PC-3 (cell line): ENCODE results near the gene RNF41. TPM values are rescaled to one million over a fixed set of nuclear protein-coding genes. Genes with fewer than 3 reads are reported as not detected.

ENCODE experiments used
- ATAC-seq: fragments of 200-7000 bp; cut with Tn5 transposase; 2 replicates; pipeline ENCODE4 v1.9.1; 2020; ENCODE audit warnings: mild to moderate bottlenecking, moderate library complexity
- BruUV-seq: library from RNA; stranded (reverse); fragments of 400-500 nt; replicated peaks from 2 replicates; lab custom pipeline; 2021; lab: Mats Ljungman, UMichigan
- CTCF ChIA-PET: fragments of 300-600 bp; sonication (Branson Sonifier 250); formaldehyde crosslinking; loops from one replicate; lab custom pipeline; 2022; ENCODE audit warnings: antibody characterized with exemption; lab: Charles Lee
- POLR2A ChIA-PET: fragments of 300-600 bp; sonication (Branson Sonifier 250); formaldehyde crosslinking; loops from one replicate; lab custom pipeline; 2022; ENCODE audit warnings: antibody characterized with exemption; ENCODE audit not compliant: unreplicated experiment; lab: Charles Lee
- DNase-seq: peaks from one replicate; pipeline ENCODE4 v3.0.0-alpha.2; 2015
- H2AFZ ChIP-seq: fragments of 300-600 bp; sonication (generic); 2 replicates; pipeline ENCODE4 v1.6.0; 2016; ENCODE audit warnings: antibody characterized with exemption, low read length
- H3F3A ChIP-seq: fragments of 300-600 bp; sonication (generic); one replicate; pipeline ENCODE4 v1.6.0; 2017; ENCODE audit warnings: antibody characterized with exemption, low read length, control low read depth, mild to moderate bottlenecking; ENCODE audit not compliant: unreplicated experiment
- H3K27ac ChIP-seq: fragments of 300-600 bp; sonication (generic); 2 replicates; pipeline ENCODE4 v1.5.1; 2016; ENCODE audit warnings: mild to moderate bottlenecking, low read length
- H3K27me3 ChIP-seq: fragments of 300-600 bp; sonication (generic); 2 replicates; pipeline ENCODE4 v1.6.1; 2016; ENCODE audit warnings: low read length, mixed read lengths
- H3K36me3 ChIP-seq: fragments of 300-600 bp; sonication (generic); 2 replicates; pipeline ENCODE4 v1.6.1; 2016; ENCODE audit warnings: low read depth, mixed run types, low read length, mixed read lengths
- H3K4me1 ChIP-seq: fragments of 300-600 bp; sonication (generic); 2 replicates; pipeline ENCODE4 v1.5.1; 2016; ENCODE audit warnings: low read length; ENCODE audit not compliant: insufficient read depth
- H3K4me2 ChIP-seq: fragments of 300-600 bp; sonication (generic); 2 replicates; pipeline ENCODE4 v1.6.0; 2016; ENCODE audit warnings: low read length
- H3K4me3 ChIP-seq: fragments of 300-600 bp; sonication (generic); 2 replicates; pipeline ENCODE4 v1.5.1; 2016; ENCODE audit warnings: mild to moderate bottlenecking, low read length, mixed read lengths
- H3K79me2 ChIP-seq: fragments of 300-600 bp; sonication (generic); 2 replicates; pipeline ENCODE4 v1.6.1; 2017; ENCODE audit warnings: low read length, mixed read lengths
- H3K9ac ChIP-seq: fragments of 300-600 bp; sonication (generic); 2 replicates; pipeline ENCODE4 v1.6.0; 2016; ENCODE audit warnings: mild to moderate bottlenecking, low read length
- H3K9me2 ChIP-seq: fragments of 300-600 bp; sonication (generic); replicated peaks from 2 replicates; pipeline ENCODE4 v1.6.1; 2016; ENCODE audit warnings: mixed run types, low read length, mixed read lengths
- H3K9me3 ChIP-seq: fragments of 300-600 bp; sonication (generic); 2 replicates; pipeline ENCODE4 v1.6.1; 2016; ENCODE audit warnings: low read length, mixed read lengths
- H4K20me1 ChIP-seq: fragments of 300-600 bp; sonication (generic); 2 replicates; pipeline ENCODE4 v1.6.1; 2016; ENCODE audit warnings: low read length, mixed read lengths
- CTCF ChIP-seq: fragments of 300-600 bp; sonication (generic); conservative IDR thresholded peaks from 2 replicates; pipeline ENCODE4 v1.5.1; 2017; ENCODE audit warnings: antibody characterized with exemption, low read depth, mild to moderate bottlenecking, low read length
- EZH2 ChIP-seq: fragments of 300-600 bp; sonication (generic); IDR thresholded peaks from one replicate; pipeline ENCODE4 v1.6.1; 2017; ENCODE audit warnings: antibody characterized with exemption, mild to moderate bottlenecking, low read length; ENCODE audit not compliant: unreplicated experiment
- EZH2phosphoT487 ChIP-seq: fragments of 300-600 bp; sonication (generic); IDR thresholded peaks from 2 replicates; pipeline ENCODE4 v1.6.1; 2018; ENCODE audit warnings: mild to moderate bottlenecking, antibody characterized with exemption, low read length, borderline replicate concordance
- intact Hi-C: fragments of 100-400 bp; cut with micrococcal nuclease; formaldehyde crosslinking; loops from 2 replicates; pipeline ENCODE4 v1.9.0; 2023
- total RNA-seq: library from RNA; depleted of rRNA; stranded (reverse); fragments of >200 nt; gene quantifications from 2 replicates; pipeline ENCODE4 v1.2.3, GENCODE V29; 2014

RNF41 gene
- total RNA-seq, 1 experiment from 2014 or later, result 52.1 TPM

GRCh38 chr12:56189099-56189917 is 32.4 kb downstream of the RNF41 start, which contains the start of gene SMARCC2:
SMARCC2 (minus strand) TSS chr12:56189483; CDS start chr12:56189461, 22 bp downstream.
- BruUV-seq, result no TSS peak
- Histone ChIP-seq H3K9me3 (no peaks in the 10 kb centered on the region), H3K4me2 (peak within 1 kb of the TSS; percentile 97), H3F3A (no peaks in the 10 kb centered on the region), H3K9ac (peak within 1 kb of the TSS; percentile 75), H3K9me2 (no peaks in the 10 kb centered on the region), H3K36me3 (peaks cover 10% of the 10 kb centered on the region), H3K4me1 (peaks cover 21% of the 10 kb centered on the region), H3K27me3 (no peaks in the 10 kb centered on the region), H3K27ac (peak within 1 kb of the TSS; percentile 41), H4K20me1 (no peaks in the 10 kb centered on the region), H2AFZ (peak within 1 kb of the TSS; percentile 98), H3K4me3 (peak within 1 kb of the TSS; percentile 94), H3K79me2 (peaks cover 30% of the 10 kb centered on the region)
- DNase-seq (peak; percentile 93), ATAC-seq (peak; percentile 86)
- POLR2A ChIA-PET, result interaction anchor here (0.7 to 1.0 kb wide), 4 partner anchors 16 to 71 kb away, joined by 3 to 7 read pairs (median 4); partner anchors contain the start of gene ZC3H10
- intact Hi-C loops, result loop anchor here (1.0 to 2.0 kb wide), 3 partner anchors 31 to 70 kb away; partner anchors contain the start of gene MYL6
- TF ChIP-seq EZH2phosphoT487, result no peak
- TF ChIP-seq CTCF, result peak; percentile 65
- CTCF ChIA-PET, result interaction anchor here (0.6 to 2.6 kb wide), 11 partner anchors 12 to 332 kb away, joined by 3 to 37 read pairs (median 4); partner anchors contain the start of genes ESYT1, RBMS2, RNF41 and ZC3H10

- peak; percentile 6 for ATAC-seq
- H3K27ac ChIP-seq, result no peak overlapping the region
- intact Hi-C loops, result loop anchor here (1.0 to 2.0 kb wide), 3 partner anchors 30 to 69 kb away; partner anchors contain the start of gene MYL6
- peaks cover 21% of the 10 kb centered on the region for H3K4me1 ChIP-seq
- no peaks in the 10 kb centered on the region for H4K20me1 ChIP-seq
- H3K4me2 ChIP-seq, result peak overlapping the region; percentile 86
- DNase-seq, result no peak
- H3K9ac ChIP-seq, result peak overlapping the region; percentile 75
- H3K9me3 ChIP-seq, result no peaks in the 10 kb centered on the region
- H3K79me2 ChIP-seq, result peaks cover 30% of the 10 kb centered on the region
- H3K36me3 ChIP-seq, result peaks cover 15% of the 10 kb centered on the region
- BruUV-seq, result no TSS peak
- H3K9me2 ChIP-seq, result no peaks in the 10 kb centered on the region
- ChIA-PET CTCF (interaction anchor here (0.6 to 2.6 kb wide), 8 partner anchors 13 to 214 kb away, joined by 3 to 37 read pairs (median 6); partner anchors contain the start of genes ESYT1, MYL6, RNF41 and ZC3H10), POLR2A (interaction anchor here (1.0 kb wide), 1 partner anchor 61 kb away, joined by 4 read pairs; no protein-coding TSS in a partner anchor)
- peak overlapping the region; percentile 76 for H2AFZ ChIP-seq
- no peaks in the 10 kb centered on the region for H3F3A ChIP-seq
- peak overlapping the region; percentile 94 for H3K4me3 ChIP-seq
- TF ChIP-seq EZH2phosphoT487 (no peak), EZH2 (no peak), CTCF (no peak)
- H3K27me3 ChIP-seq, result no peaks in the 10 kb centered on the region
Measured at GRCh38 chr12:56188778-56189098, 33.0 kb downstream of the RNF41 start.
